Vagina (tissue), 2 donors: ENCODE data around the gene RTRAF. TPM values are rescaled to one million over a fixed set of nuclear protein-coding genes. Genes with fewer than 3 reads are reported as not detected.

Experiments used
- DNase-seq, 2 donors: peaks; one replicate each; pipeline ENCODE4 v3.0.0-alpha.2; 2017; ENCODE audit errors: extremely low spot score in 2 of 2
- H3K27ac ChIP-seq: fragments of 200-600 bp; sonication (generic); one replicate; pipeline ENCODE4 v1.5.1; 2019
- H3K27me3 ChIP-seq: fragments of 200-600 bp; sonication (generic); one replicate; pipeline ENCODE4 v1.5.1; 2019
- H3K36me3 ChIP-seq, 2 donors: fragments of 200-600 bp; sonication (generic); one replicate each; pipeline ENCODE4 v1.5.1; 2017 to 2019
- H3K4me1 ChIP-seq: fragments of 200-600 bp; sonication (generic); one replicate; pipeline ENCODE4 v1.5.1; 2019
- H3K4me3 ChIP-seq, 2 donors: fragments of 200-600 bp; sonication (generic); 1 replicate in 1 of 2; 2 replicates in 1 of 2; pipeline ENCODE4 v1.5.1; 2016 to 2019
- H3K9me3 ChIP-seq: fragments of 200-600 bp; sonication (generic); one replicate; pipeline ENCODE4 v1.5.1; 2019
- CTCF ChIP-seq, 3 experiments: fragments of 450-650 bp in 2 of 3; fragments of 200-600 bp in 1 of 3; sonication (generic) in 1 of 3; IDR thresholded peaks; one replicate each; pipeline ENCODE4 v1.5.1; 2017 to 2019; ENCODE audit warnings: antibody characterized with exemption in 3 of 3, mild to moderate bottlenecking in 2 of 3, moderate library complexity in 2 of 3
- POLR2A ChIP-seq, 2 donors: fragments of 450-650 bp; IDR thresholded peaks; one replicate each; pipeline ENCODE4 v1.6.1; 2017; ENCODE audit warnings: antibody characterized with exemption in 2 of 2, mild to moderate bottlenecking in 2 of 2, moderate library complexity in 2 of 2
- POLR2AphosphoS5 ChIP-seq, 2 donors: sonication (generic); formaldehyde crosslinking; IDR thresholded peaks; one replicate each; pipeline ENCODE4 v1.9.0; 2017; ENCODE audit warnings: antibody characterized with exemption in 2 of 2, mild to moderate bottlenecking in 2 of 2, low read depth in 1 of 2; ENCODE audit not compliant: insufficient read depth in 1 of 2
- intact Hi-C: fragments of 100-400 bp; cut with DNase I; formaldehyde crosslinking; loops from one replicate; pipeline ENCODE4 v1.15.1; 2023
- total RNA-seq: library from RNA; depleted of rRNA; stranded (reverse); fragments of >200 nt; gene quantifications from one replicate; pipeline ENCODE4 v1.2.3, GENCODE V29; 2016

RTRAF gene
- total RNA-seq, 1 donor from 2014 or later, result 35.4 TPM

- Histone ChIP-seq H3K27me3 (no peaks in the 10 kb centered on the region), H3K4me1 (peaks cover 39% of the 10 kb centered on the region), H3K9me3 (no peaks in the 10 kb centered on the region), H3K4me3 (no peak overlapping the region), H3K27ac (no peak overlapping the region), H3K36me3 (no peaks in the 10 kb centered on the region)
- TF ChIP-seq POLR2A (IDR thresholded peaks at IDR 0.05), result no peak
- no peak for TF ChIP-seq CTCF (IDR thresholded peaks at IDR 0.05)
- no peak for TF ChIP-seq POLR2AphosphoS5 (IDR thresholded peaks at IDR 0.05; ENCODE audit: insufficient read depth in 1 of 2, low read depth in 1 of 2)
- DNase-seq, result no peak
- intact Hi-C loops, result no loop called here
Measured at GRCh38 chr14:52055167-52055566, 65.8 kb downstream of the RTRAF start.

GRCh38 chr14:52058341-52058740, 69.0 kb downstream of the RTRAF start:
- intact Hi-C loops, result no loop called here
- peaks cover 43% of the 10 kb centered on the region for H3K4me1 ChIP-seq
- no peak for TF ChIP-seq POLR2A (IDR thresholded peaks at IDR 0.05)
- no peak for TF ChIP-seq CTCF (IDR thresholded peaks at IDR 0.05)
- no peak for TF ChIP-seq POLR2AphosphoS5 (IDR thresholded peaks at IDR 0.05; ENCODE audit: insufficient read depth in 1 of 2, low read depth in 1 of 2)

GRCh38 chr14:52059649-52060048, 70.3 kb downstream of the RTRAF start:
- no peaks in the 10 kb centered on the region for H3K27me3 ChIP-seq
- peak overlapping the region; percentile 43 for H3K27ac ChIP-seq
- H3K36me3 ChIP-seq, result no peaks in the 10 kb centered on the region
- no peak overlapping the region for H3K4me3 ChIP-seq
- intact Hi-C loops, result no loop called here
- no peaks in the 10 kb centered on the region for H3K9me3 ChIP-seq
- peaks cover 37% of the 10 kb centered on the region for H3K4me1 ChIP-seq
- DNase-seq, result no peak
- TF ChIP-seq POLR2AphosphoS5 (IDR thresholded peaks at IDR 0.05; ENCODE audit: insufficient read depth in 1 of 2, low read depth in 1 of 2) (no peak), POLR2A (IDR thresholded peaks at IDR 0.05) (no peak), CTCF (IDR thresholded peaks at IDR 0.05) (no peak)

More at GRCh38 chr14:52058341-52058740, 69.0 kb downstream of the RTRAF start:
- Histone ChIP-seq H3K27me3 (no peaks in the 10 kb centered on the region), H3K36me3 (no peaks in the 10 kb centered on the region), H3K9me3 (no peaks in the 10 kb centered on the region), H3K4me3 (no peak overlapping the region), H3K27ac (no peak overlapping the region)
- no peak for DNase-seq

GRCh38 chr14:52060080-52060479, 70.7 kb downstream of the RTRAF start:
- Histone ChIP-seq H3K9me3 (no peaks in the 10 kb centered on the region), H3K4me3 (no peak overlapping the region), H3K27ac (peak overlapping the region; percentile 43), H3K36me3 (no peaks in the 10 kb centered on the region), H3K27me3 (no peaks in the 10 kb centered on the region), H3K4me1 (peaks cover 36% of the 10 kb centered on the region)
- intact Hi-C loops, result no loop called here
- no peak for TF ChIP-seq POLR2AphosphoS5 (IDR thresholded peaks at IDR 0.05; ENCODE audit: insufficient read depth in 1 of 2, low read depth in 1 of 2)
- TF ChIP-seq POLR2A (IDR thresholded peaks at IDR 0.05), result no peak
- TF ChIP-seq CTCF (IDR thresholded peaks at IDR 0.05), result no peak
- DNase-seq, result no peak

Other genes starting within 250 kb of the RTRAF start
- 12.8 TPM for gene GNG2, start 128.9 kb upstream of the RTRAF start, total RNA-seq
- gene NID2, start 79.5 kb downstream of the RTRAF start, total RNA-seq, result 20.1 TPM